ENCODE results near the gene SPATA2. TPM values are rescaled to one million over a fixed set of nuclear protein-coding genes. Genes with fewer than 3 reads are reported as not detected.

The SPATA2 gene
- total RNA-seq, 2 donors from 2014 or later: 3.9 to 7.3 TPM

GRCh38 chr20:49910340-49910706, 5.0 kb downstream of the SPATA2 start:
- DNase-seq (ENCODE audit: low spot score) (no peak), ATAC-seq (ENCODE audit: insufficient number of reproducible peaks, low FRiP score, low read depth) (no peak)
- TF ChIP-seq CTCF (IDR thresholded peaks at IDR 0.05): no peak
- peaks cover 17 to 27% of the 10 kb centered on the region in 2 donors for H3K4me1 ChIP-seq (ENCODE audit: control insufficient read depth in 1 of 2, low read depth in 2 of 2)
- H3K27me3 ChIP-seq (replicated peaks; ENCODE audit: insufficient read depth): no peaks in the 10 kb centered on the region
- no peak overlapping the region for H3K4me3 ChIP-seq
- no peak overlapping the region for H3K27ac ChIP-seq
- H3K9me3 ChIP-seq: no peaks in the 10 kb centered on the region
- peaks cover 36% of the 10 kb centered on the region for H3K36me3 ChIP-seq

GRCh38 chr20:49909499-49910339, 5.6 kb downstream of the SPATA2 start:
- Histone ChIP-seq H3K27me3 (replicated peaks; ENCODE audit: insufficient read depth) (no peaks in the 10 kb centered on the region), H3K27ac (no peak overlapping the region), H3K4me1 (ENCODE audit: control insufficient read depth in 1 of 2, low read depth in 2 of 2) (peaks cover 17 to 26% of the 10 kb centered on the region in 2 donors), H3K9me3 (no peaks in the 10 kb centered on the region), H3K36me3 (peaks cover 42% of the 10 kb centered on the region), H3K4me3 (no peak overlapping the region)
- ATAC-seq (ENCODE audit: insufficient number of reproducible peaks, low FRiP score, low read depth): no peak
- no peak for DNase-seq (ENCODE audit: low spot score)
- TF ChIP-seq CTCF (IDR thresholded peaks at IDR 0.05): no peak

GRCh38 chr20:49908258-49908565, 7.1 kb downstream of the SPATA2 start:
- DNase-seq (ENCODE audit: low spot score) (no peak), ATAC-seq (ENCODE audit: insufficient number of reproducible peaks, low FRiP score, low read depth) (no peak)
- H3K36me3 ChIP-seq: peaks cover 50% of the 10 kb centered on the region
- no peak for TF ChIP-seq CTCF (IDR thresholded peaks at IDR 0.05)
- no peak overlapping the region for H3K4me3 ChIP-seq
- no peaks in the 10 kb centered on the region for H3K27me3 ChIP-seq (replicated peaks; ENCODE audit: insufficient read depth)
- H3K4me1 ChIP-seq (ENCODE audit: control insufficient read depth in 1 of 2, low read depth in 2 of 2): peaks cover 4 to 11% of the 10 kb centered on the region in 2 donors
- H3K9me3 ChIP-seq: no peaks in the 10 kb centered on the region
- H3K27ac ChIP-seq: no peak overlapping the region

- H3K27ac ChIP-seq: no peak overlapping the region
- no peak for TF ChIP-seq CTCF (IDR thresholded peaks at IDR 0.05)
- H3K4me1 ChIP-seq (ENCODE audit: control insufficient read depth in 1 of 2, low read depth in 2 of 2): peaks cover 0 to 5% of the 10 kb centered on the region in 2 donors
- H3K36me3 ChIP-seq: peaks cover 50% of the 10 kb centered on the region
- DNase-seq (ENCODE audit: low spot score): no peak
- H3K27me3 ChIP-seq (replicated peaks; ENCODE audit: insufficient read depth): no peaks in the 10 kb centered on the region
- H3K9me3 ChIP-seq: no peaks in the 10 kb centered on the region
- no peak overlapping the region for H3K4me3 ChIP-seq
- no peak for ATAC-seq (ENCODE audit: insufficient number of reproducible peaks, low FRiP score, low read depth)
Measured at GRCh38 chr20:49907405-49908257, 7.7 kb downstream of the SPATA2 start.

- no peaks in the 10 kb centered on the region for H3K4me1 ChIP-seq (ENCODE audit: control insufficient read depth in 1 of 2, low read depth in 2 of 2)
Measured at GRCh38 chr20:49906615-49907154, 8.6 kb downstream of the SPATA2 start.

More at GRCh38 chr20:49906615-49907154, 8.6 kb downstream of the SPATA2 start:
- Histone ChIP-seq H3K36me3 (peaks cover 50% of the 10 kb centered on the region), H3K27me3 (replicated peaks; ENCODE audit: insufficient read depth) (no peaks in the 10 kb centered on the region), H3K4me3 (no peak overlapping the region), H3K9me3 (no peaks in the 10 kb centered on the region), H3K27ac (no peak overlapping the region)
- ATAC-seq (ENCODE audit: insufficient number of reproducible peaks, low FRiP score, low read depth): no peak
- no peak for DNase-seq (ENCODE audit: low spot score)
- no peak for TF ChIP-seq CTCF (IDR thresholded peaks at IDR 0.05)
